T-helper 2 cell treated with Interferon-gamma antibody and Interleukin-4, amounts not matched to agents 100 ng/mL and 5 ng/mL, for 36 hours (primary cell): ENCODE data around the gene EIF1B. TPM values are rescaled to one million over a fixed set of nuclear protein-coding genes. Genes with fewer than 3 reads are reported as not detected.

Source experiments
- intact Hi-C: fragments of 100-400 bp; cut with micrococcal nuclease; formaldehyde crosslinking; loops from one replicate; pipeline ENCODE4 v1.15.1; 2023
- total RNA-seq: library from RNA; stranded (reverse); gene quantifications from 2 replicates; pipeline ENCODE4 v1.2.3, GENCODE V29; 2022

The EIF1B gene
- total RNA-seq, 1 donor from 2014 or later: 33.4 TPM

- intact Hi-C loops: no loop called here
Measured at GRCh38 chr3:40339871-40340270, 30.4 kb downstream of the EIF1B start.

GRCh38 chr3:40340541-40341170, 31.1 kb downstream of the EIF1B start:
- intact Hi-C loops: no loop called here

GRCh38 chr3:40341671-40342070, 32.2 kb downstream of the EIF1B start:
- intact Hi-C loops: no loop called here

- intact Hi-C loops: no loop called here
Measured at GRCh38 chr3:40350529-40350928, 41.0 kb downstream of the EIF1B start.

GRCh38 chr3:40355410-40355809, 45.9 kb downstream of the EIF1B start:
- intact Hi-C loops: no loop called here

- intact Hi-C loops: no loop called here
Measured at GRCh38 chr3:40358454-40358853, 48.9 kb downstream of the EIF1B start.

Other genes starting within 250 kb of the EIF1B start
- gene ENTPD3, start 77.5 kb downstream of the EIF1B start, total RNA-seq: not detected in 2 replicates
- gene RPL14, start 147.6 kb downstream of the EIF1B start, total RNA-seq: 2,187 and 2,192 TPM in 2 replicates
- 9.1 and 10.3 TPM in 2 replicates for gene ZNF619, start 167.4 kb downstream of the EIF1B start, total RNA-seq
- 6.5 and 6.9 TPM in 2 replicates for gene ZNF620, start 196.3 kb downstream of the EIF1B start, total RNA-seq
- gene ZNF621, start 215.3 kb downstream of the EIF1B start, total RNA-seq: 23.9 and 25.9 TPM in 2 replicates